HG03558 (cell line): Measurements from ENCODE around the gene SMAD7.

Source experiments
- ATAC-seq: cut with Tn5 transposase; IDR thresholded peaks from one replicate; pipeline ENCODE4 v1.9.1; 2021; ENCODE audit warnings: moderate number of reproducible peaks; ENCODE audit not compliant: unreplicated experiment; ENCODE audit errors: extremely low read depth

Gene SMAD7

DNA sequence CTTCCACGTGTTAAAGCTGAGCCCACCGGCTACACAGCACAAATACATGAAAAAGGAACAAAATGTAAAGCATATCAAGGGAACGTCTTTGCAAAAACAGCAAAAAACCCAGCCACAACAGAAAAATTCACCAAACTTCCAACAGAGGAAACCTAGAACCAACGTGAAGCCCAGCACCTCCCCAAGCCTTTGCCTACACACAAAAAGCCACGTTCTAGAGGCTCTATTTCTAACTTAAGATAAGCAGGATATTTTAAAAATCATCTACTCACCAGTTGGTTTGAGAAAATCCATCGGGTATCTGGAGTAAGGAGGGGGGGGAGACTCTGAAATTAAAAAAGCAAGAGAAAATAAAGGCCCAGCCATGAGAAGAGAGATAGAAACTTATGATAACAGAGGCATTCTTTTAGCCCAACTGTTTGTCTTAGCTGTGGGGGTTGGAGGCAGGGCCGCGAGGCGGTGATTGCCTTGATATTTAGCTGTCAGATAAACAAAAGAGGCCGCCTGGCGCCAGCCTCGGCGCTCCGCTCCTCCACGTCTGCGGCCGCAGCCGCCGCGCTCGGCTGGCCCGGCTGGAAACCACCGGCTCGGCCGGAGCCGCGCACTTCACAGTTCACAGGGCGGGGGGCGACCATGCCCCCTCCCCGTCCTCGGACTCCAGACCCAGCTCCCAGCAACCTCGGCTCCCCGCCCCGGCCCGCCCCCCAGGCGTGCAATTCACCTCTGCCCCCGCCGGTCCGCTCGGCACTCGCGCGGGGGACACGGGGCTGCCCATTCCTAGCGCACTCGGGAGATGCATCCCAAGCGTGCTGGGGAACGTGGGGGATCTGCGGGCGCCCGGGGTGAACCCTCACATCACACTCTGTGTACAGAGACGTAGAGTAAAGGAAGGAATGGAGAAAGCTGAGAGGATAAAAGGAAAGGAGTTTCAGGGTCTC, 2.4 kb downstream of the SMAD7 start:
- ATAC-seq: no peak

DNA sequence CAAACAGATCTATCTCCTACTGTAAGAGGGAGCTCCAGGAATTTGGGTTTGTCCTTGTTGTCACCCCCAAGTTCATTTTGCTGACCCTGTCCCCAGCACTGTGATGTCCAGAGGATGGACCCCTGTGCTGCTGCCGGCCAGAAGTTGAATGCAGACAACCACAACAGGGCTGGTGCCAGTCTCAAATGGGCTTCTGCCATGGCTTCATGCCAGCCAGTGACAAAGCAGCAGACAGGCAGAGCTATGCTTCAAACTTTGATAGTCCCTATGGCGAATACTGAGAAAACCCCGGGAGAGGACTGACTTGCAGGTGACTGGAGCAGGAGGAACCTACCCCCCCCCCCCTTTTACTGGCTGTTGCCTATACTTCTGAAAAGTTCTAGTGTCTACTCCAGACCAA, 3.2 kb downstream of the SMAD7 start:
- no peak for ATAC-seq

- ATAC-seq: no peak
Measured at GRCh38 chr18:48947092-48947491, 3.7 kb downstream of the SMAD7 start.

DNA sequence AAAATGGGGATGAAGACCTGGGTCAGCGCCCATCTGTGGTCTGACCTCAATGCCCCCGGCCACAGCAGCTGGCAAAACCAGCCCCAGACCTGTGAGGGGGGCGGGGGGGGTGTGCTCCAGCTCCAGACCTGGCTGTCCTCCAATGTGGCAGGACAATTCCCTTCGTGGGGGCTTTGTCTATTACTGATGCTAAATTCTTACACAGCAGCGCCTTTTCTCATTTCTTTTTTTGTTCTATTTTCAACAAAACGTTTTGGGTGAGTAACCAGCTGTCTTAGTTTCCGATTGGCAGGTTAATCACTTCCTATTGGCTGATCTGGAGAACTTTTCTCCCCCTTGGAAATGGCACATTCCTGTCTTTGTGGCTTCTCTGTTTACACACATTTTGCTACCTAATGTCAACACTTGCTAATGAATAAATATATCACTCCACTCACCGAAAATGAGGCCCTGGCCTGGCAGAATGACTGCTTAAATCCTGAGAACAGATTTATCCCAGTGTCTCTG, 4.4 kb downstream of the SMAD7 start:
- ATAC-seq: no peak

DNA sequence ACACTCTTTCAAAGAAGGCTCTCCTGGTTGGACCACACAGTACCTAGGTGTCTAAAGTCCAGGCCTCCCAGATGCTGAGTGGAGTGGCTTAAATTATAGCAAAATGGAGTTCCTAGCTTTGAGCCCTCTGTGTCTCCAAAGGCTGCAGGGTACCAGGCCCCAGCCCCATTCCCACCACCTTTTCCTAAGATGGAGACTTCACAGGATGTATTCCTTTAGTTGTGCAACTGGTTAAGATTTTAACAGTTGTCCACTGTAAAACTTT, 4.9 kb downstream of the SMAD7 start:
- no peak for ATAC-seq

DNA sequence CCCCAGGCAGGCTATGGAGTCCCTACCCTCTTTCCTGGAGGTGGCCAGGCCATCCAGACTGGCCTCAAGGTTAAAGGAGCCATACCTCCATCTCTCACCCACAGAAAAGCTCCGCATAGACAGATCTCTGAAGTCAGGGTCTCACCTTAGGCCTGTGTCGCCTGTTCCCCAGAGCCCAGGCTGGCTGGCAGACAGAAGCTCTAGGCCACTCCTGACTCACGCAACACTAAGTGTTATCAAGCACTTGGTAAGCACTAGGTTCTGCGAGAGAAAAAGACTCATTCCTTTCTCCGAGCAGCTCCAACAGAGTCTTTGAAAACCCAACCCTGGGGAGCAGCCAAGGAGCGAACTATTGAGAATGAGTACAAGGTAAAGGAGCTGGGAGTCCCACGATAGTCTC, 6.1 kb downstream of the SMAD7 start:
- no peak for ATAC-seq

GRCh38 chr18:48943736-48944527, 6.8 kb downstream of the SMAD7 start:
- no peak for ATAC-seq

DNA sequence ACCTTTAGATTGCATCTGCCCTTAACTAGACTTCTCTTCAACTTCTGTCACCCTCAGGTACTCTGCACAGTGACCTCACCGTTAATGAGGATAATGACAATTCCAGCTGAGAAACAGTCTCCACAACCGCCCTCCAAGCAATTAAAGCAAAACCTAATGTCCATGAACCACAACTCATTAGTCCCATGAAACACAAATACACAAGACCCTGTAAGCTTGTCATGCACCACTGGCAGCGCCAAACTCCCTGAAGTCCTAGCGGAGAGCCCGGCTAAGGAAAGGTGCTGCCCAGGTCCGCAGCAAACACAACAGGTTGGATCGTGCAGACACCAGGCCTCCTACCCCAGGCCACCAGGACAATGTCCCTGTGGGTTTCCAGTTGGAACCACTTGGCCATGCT, 7.4 kb downstream of the SMAD7 start:
- ATAC-seq: no peak

GRCh38 chr18:48942554-48943261, 8.1 kb downstream of the SMAD7 start:
- ATAC-seq: no peak

- ATAC-seq: no peak
Measured at GRCh38 chr18:48942086-48942485, 8.7 kb downstream of the SMAD7 start.

DNA sequence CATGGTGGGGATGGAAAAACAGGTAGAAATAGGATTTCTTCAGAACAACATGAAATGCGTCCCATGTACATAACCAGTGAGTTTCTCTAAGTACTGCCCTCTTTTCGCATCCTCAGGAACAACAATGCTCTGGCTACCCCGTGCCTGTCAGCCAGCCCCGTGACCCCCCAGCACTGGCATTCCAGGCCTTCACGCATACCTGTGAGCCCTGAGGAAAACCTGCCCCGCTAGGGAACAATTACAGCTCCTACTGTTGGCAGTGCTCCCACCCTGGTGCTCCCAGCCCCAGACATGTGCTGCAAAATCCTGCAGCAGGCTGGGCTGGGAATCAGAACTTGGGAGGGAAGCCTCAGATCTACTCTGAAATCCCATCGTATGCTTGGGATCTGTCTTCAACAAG, 9.1 kb downstream of the SMAD7 start:
- no peak for ATAC-seq

- no peak for ATAC-seq
Measured at GRCh38 chr18:48940854-48941611, 9.7 kb downstream of the SMAD7 start.

- no peak for ATAC-seq
Measured at GRCh38 chr18:48939205-48940097, 11.3 kb downstream of the SMAD7 start.

DNA sequence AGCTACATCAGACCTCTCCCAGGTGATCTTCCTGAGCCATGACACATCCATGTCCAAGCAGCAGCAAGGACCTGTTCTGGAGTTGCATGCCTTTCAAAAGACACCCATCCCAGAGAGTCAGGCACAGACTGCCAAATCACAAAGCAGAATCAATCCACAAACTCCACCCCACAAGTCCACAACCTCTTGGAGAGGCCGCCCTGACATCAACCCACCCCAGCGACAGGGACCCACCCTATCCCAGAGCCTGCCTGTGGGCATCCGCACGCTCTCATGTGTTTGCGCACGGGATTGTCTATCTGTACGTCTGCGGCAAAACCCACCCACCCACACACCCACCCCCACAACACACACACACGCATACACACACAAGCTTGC, 11.9 kb downstream of the SMAD7 start:
- no peak for ATAC-seq

DNA sequence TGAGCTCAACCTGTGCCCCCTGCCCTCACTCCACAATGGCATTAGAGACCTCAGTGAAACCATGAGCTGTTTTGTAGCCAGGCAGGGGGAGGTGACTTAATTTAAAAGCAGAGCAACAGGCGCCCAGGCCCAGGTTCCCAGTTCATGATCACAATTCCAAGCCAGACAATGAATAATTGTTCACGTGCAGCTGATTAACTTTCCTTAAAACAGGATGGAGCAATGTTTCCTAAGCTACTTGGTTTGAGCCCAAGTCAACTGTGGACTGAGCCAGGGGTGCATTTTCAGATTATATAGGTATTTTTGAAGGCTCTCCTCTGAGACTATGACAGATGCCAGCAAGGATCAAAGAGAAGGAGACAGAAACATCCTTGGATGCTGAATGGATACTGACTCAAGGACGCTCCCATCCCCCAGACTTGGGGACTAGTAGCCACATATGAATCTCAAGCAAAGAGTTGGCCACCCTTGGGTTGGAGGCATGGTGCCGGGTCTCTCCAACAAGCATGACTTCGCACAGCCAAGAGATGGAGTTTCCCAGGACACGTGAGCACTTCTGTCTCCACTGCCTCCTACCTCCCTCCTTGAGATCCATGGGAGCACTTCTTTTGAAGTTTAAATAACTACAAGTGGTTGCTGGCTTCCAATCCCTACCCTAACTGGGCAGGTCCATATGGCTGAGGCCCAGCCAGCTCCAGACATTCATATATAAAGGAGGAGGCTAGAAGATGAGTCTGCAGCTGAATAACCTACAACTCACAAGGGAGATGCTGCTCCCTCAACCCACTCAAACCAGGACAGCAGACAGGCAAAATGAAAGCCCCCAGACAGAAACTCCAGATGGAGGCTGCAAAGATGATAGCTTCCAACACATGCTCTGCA, 12.7 kb downstream of the SMAD7 start:
- ATAC-seq: no peak

GRCh38 chr18:48935433-48935774, 15.4 kb downstream of the SMAD7 start:
- ATAC-seq: no peak

- ATAC-seq: peak; percentile 33
Measured at GRCh38 chr18:48934723-48935432, 15.9 kb downstream of the SMAD7 start.

GRCh38 chr18:48934415-48934722, 16.4 kb downstream of the SMAD7 start:
- no peak for ATAC-seq
